Measurements from ENCODE around the gene C1QTNF3.

DNA sequence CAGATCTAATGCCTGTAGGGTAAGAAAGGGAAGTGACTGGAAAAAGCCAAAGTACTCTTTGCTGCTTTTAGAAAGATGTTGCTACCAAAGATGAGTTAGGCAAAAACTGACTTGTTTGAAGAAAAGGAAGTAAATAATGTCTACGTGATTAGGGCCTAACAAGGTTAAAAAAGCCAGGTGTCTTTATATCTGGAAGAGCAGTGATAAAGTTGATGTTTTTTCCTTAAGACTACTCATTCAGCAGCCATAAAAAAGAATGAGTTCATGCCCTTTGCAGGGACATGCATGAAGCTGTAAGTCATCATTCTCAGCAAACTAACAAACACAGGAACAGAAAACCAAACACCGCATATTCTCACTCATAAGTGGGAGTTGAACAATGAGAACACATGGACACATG lies 21.7 kb downstream of the C1QTNF3 start:
- TF ChIP-seq POLR2A (IDR thresholded peaks at IDR 0.05) (no peak), CTCF (IDR thresholded peaks at IDR 0.05) (no peak)
